SK-N-DZ (cell line): ENCODE results near the gene GLYR1.

ENCODE experiments used
- DNase-seq: peaks from one replicate; pipeline ENCODE4 v3.0.0-alpha.2; 2015; ENCODE audit warnings: low spot score

GLYR1 gene

GRCh38 chr16:4880006-4880580 lies 33.0 kb upstream of the GLYR1 start:
- DNase-seq: no peak

GRCh38 chr16:4879049-4879448 lies 32.0 kb upstream of the GLYR1 start:
- DNase-seq: no peak

- no peak for DNase-seq
These were observed 30.2 kb upstream of the GLYR1 start for GRCh38 chr16:4877380-4877685.

- DNase-seq: no peak
These were observed 29.7 kb upstream of the GLYR1 start for GRCh38 chr16:4876646-4877379.

- DNase-seq: no peak
These were observed 27.6 kb upstream of the GLYR1 start for GRCh38 chr16:4874666-4875065.

GRCh38 chr16:4873091-4873490 lies 26.0 kb upstream of the GLYR1 start:
- DNase-seq: no peak

- no peak for DNase-seq
These were observed 24.0 kb upstream of the GLYR1 start for GRCh38 chr16:4871071-4871470.

- DNase-seq: no peak
These were observed 23.1 kb upstream of the GLYR1 start for GRCh38 chr16:4870138-4870671.

GRCh38 chr16:4869147-4869805 lies 22.2 kb upstream of the GLYR1 start:
- no peak for DNase-seq

- no peak for DNase-seq
These were observed 21.4 kb upstream of the GLYR1 start for GRCh38 chr16:4868535-4868934.

GRCh38 chr16:4868026-4868425 lies 20.9 kb upstream of the GLYR1 start:
- DNase-seq: no peak

GRCh38 chr16:4866586-4866985 lies 19.5 kb upstream of the GLYR1 start:
- no peak for DNase-seq

GRCh38 chr16:4865231-4865860 lies 18.3 kb upstream of the GLYR1 start:
- DNase-seq: no peak

GRCh38 chr16:4864728-4865127 lies 17.6 kb upstream of the GLYR1 start:
- no peak for DNase-seq

GRCh38 chr16:4862639-4863038 lies 15.6 kb upstream of the GLYR1 start:
- DNase-seq: no peak

GRCh38 chr16:4860727-4861342 lies 13.7 kb upstream of the GLYR1 start:
- no peak for DNase-seq

GRCh38 chr16:4859900-4860255 lies 12.8 kb upstream of the GLYR1 start:
- DNase-seq: no peak

- DNase-seq: no peak
These were observed 12.3 kb upstream of the GLYR1 start for GRCh38 chr16:4859190-4859899.

GRCh38 chr16:4855804-4856203 lies 8.7 kb upstream of the GLYR1 start:
- no peak for DNase-seq

GRCh38 chr16:4855371-4855770 lies 8.3 kb upstream of the GLYR1 start:
- no peak for DNase-seq

GRCh38 chr16:4852221-4852872 lies 5.3 kb upstream of the GLYR1 start:
- DNase-seq: no peak
